Endodermal cell (in vitro differentiated cells): ENCODE results near the gene POU4F1. TPM values are rescaled to one million over a fixed set of nuclear protein-coding genes. Genes with fewer than 3 reads are reported as not detected.

Experiments
- DNase-seq: peaks from one replicate; pipeline ENCODE4 v3.0.0-alpha.2; 2017
- H3K27ac ChIP-seq: 2 replicates; pipeline ENCODE4 v1.5.1; 2013; ENCODE audit warnings: mild to moderate bottlenecking, low read depth, low read length, moderate library complexity
- H3K27me3 ChIP-seq: 2 replicates; pipeline ENCODE4 v1.6.1; 2013; ENCODE audit warnings: mild to moderate bottlenecking, low read length, moderate library complexity; ENCODE audit not compliant: insufficient read depth, control insufficient read depth, poor library complexity, severe bottlenecking
- H3K36me3 ChIP-seq: 2 replicates; pipeline ENCODE4 v1.7.0; 2013; ENCODE audit warnings: mild to moderate bottlenecking, low read length, moderate library complexity; ENCODE audit not compliant: control insufficient read depth, insufficient read depth
- H3K4me1 ChIP-seq: one replicate; pipeline ENCODE4 v1.7.0; 2013; ENCODE audit warnings: low read length; ENCODE audit not compliant: control insufficient read depth, insufficient read depth
- H3K4me3 ChIP-seq: 2 replicates; pipeline ENCODE4 v1.5.1; 2013; ENCODE audit warnings: mild to moderate bottlenecking, low read length, moderate library complexity
- H3K9ac ChIP-seq: 2 replicates; pipeline ENCODE4 v1.6.1; 2013; ENCODE audit warnings: mild to moderate bottlenecking, low read length, moderate library complexity; ENCODE audit not compliant: poor library complexity, severe bottlenecking; ENCODE audit errors: extremely low read depth
- H3K9me3 ChIP-seq: 2 replicates; pipeline ENCODE4 v1.6.1; 2013; ENCODE audit warnings: mild to moderate bottlenecking, low read length, moderate library complexity; ENCODE audit not compliant: control insufficient read depth
- H3K27ac Mint-ChIP-seq: 2 replicates; pipeline ENCODE4 v1.8.0; 2020; ENCODE audit warnings: mixed read lengths
- H3K27me3 Mint-ChIP-seq: 2 replicates; pipeline ENCODE4 v1.8.0; 2021; ENCODE audit warnings: mild to moderate bottlenecking, mixed read lengths; ENCODE audit not compliant: insufficient read depth
- H3K36me3 Mint-ChIP-seq: 2 replicates; pipeline ENCODE4 v1.8.0; 2020; ENCODE audit warnings: low read depth, mixed read lengths
- H3K4me1 Mint-ChIP-seq: 2 replicates; pipeline ENCODE4 v1.8.0; 2020; ENCODE audit warnings: mixed read lengths
- H3K4me3 Mint-ChIP-seq: 2 replicates; pipeline ENCODE4 v1.8.0; 2020; ENCODE audit warnings: mild to moderate bottlenecking, moderate library complexity, mixed read lengths
- H3K9me3 Mint-ChIP-seq: 2 replicates; pipeline ENCODE4 v1.8.0; 2020; ENCODE audit warnings: mild to moderate bottlenecking, mixed read lengths
- CTCF ChIP-seq: fragments of 200-600 bp; sonication (generic); conservative IDR thresholded peaks from 2 replicates; pipeline ENCODE4 v1.5.0; 2021; ENCODE audit warnings: antibody characterized with exemption, mild to moderate bottlenecking
- WGBS, 2 experiments: methylation state at CpG; one replicate each; pipeline versions ENCODE4 v1.1.5 to v1.1.7; 2013; ENCODE audit warnings: missing lambda C conversion rate in 2 of 2, mixed read lengths in 1 of 2; ENCODE audit not compliant: insufficient coverage in 1 of 2, insufficient read length in 1 of 2; 5-methylcytosine and 5-hydroxymethylcytosine counted together
- long read RNA-seq, 4 experiments: library from polyadenylated mRNA in 2 of 4; library from RNA in 1 of 4; library from capped mRNA in 1 of 4; stranded (forward) in 3 of 4; unstranded in 1 of 4; transcript quantifications; one replicate each; pipeline ENCODE4 v2.0.0, GENCODE V29; 2020 to 2021; ENCODE audit warnings: inconsistent platforms in 1 of 4
- polyA plus RNA-seq, 2 experiments: library from polyadenylated mRNA; stranded (reverse); fragments of 50-300 nt; gene quantifications; one replicate each; pipeline ENCODE4 v1.2.3, GENCODE V29; 2013
- total RNA-seq, 2 donors: library from RNA; stranded (reverse); fragmentation: NEBNext Ultra II Directional in 1 of 2; extraction: Animal tissue kit (Norgen Biotek cat#: 25700) in 1 of 2; gene quantifications; 2 replicates in 1 of 2; 3 replicates in 1 of 2; pipeline ENCODE4 v1.2.1, GENCODE V29; 2021

POU4F1 gene
- under 1 TPM; 0.11 to 0.15 TPM for total RNA-seq
- polyA plus RNA-seq (2013, experiment 1 of 2), result 11.4 TPM
- polyA plus RNA-seq (2013, experiment 2 of 2), result 8.4 TPM
- long read RNA-seq, experiment 1, partial matches to known transcripts, result 0 of 2 reads
- long read RNA-seq, experiment 1, other reads (novel, unspliced or antisense), result 2 of 2 reads
- long read RNA-seq, experiment 2, result 0 reads
- long read RNA-seq, experiment 3, result 0 reads
- long read RNA-seq, experiment 4, result 0 reads

- 1% methylated on average over 34 to 80 of the region's 80 CpGs for WGBS, 2 experiments
- Histone ChIP-seq H3K27me3 (peaks cover 97% of the 10 kb centered on the region), H3K9ac (no peak within 1 kb of the TSS), H3K4me3 (peak within 1 kb of the TSS; percentile 77), H3K27ac (no peak within 1 kb of the TSS), H3K9me3 (no peaks in the 10 kb centered on the region), H3K4me1 (peaks cover 1% of the 10 kb centered on the region), H3K36me3 (no peaks in the 10 kb centered on the region)
- Mint-ChIP-seq H3K27ac (no peak within 1 kb of the TSS), H3K4me3 (peak within 1 kb of the TSS; percentile 55), H3K36me3 (no peaks in the 10 kb centered on the region), H3K27me3 (peaks cover 96% of the 10 kb centered on the region), H3K9me3 (no peaks in the 10 kb centered on the region), H3K4me1 (peaks cover 17% of the 10 kb centered on the region)
- no peak for TF ChIP-seq CTCF
- peak; percentile 95 for DNase-seq
Measured at GRCh38 chr13:78603240-78603957, at the start of gene POU4F1. Gene POU4F1, minus strand, starts transcription at chr13:78603552. Its CDS starts 226 bp downstream, at chr13:78603326.

- 95 to 100% methylated on average over 1 of the region's 1 CpG for WGBS, 2 experiments
- H3K27me3 Mint-ChIP-seq, result peaks cover 27% of the 10 kb centered on the region
- no peak overlapping the region for H3K4me3 Mint-ChIP-seq
- no peaks in the 10 kb centered on the region for H3K9me3 Mint-ChIP-seq
- Histone ChIP-seq H3K36me3 (no peaks in the 10 kb centered on the region), H3K27ac (no peak overlapping the region), H3K9me3 (no peaks in the 10 kb centered on the region), H3K27me3 (no peaks in the 10 kb centered on the region), H3K4me1 (no peaks in the 10 kb centered on the region), H3K4me3 (no peak overlapping the region), H3K9ac (no peak overlapping the region)
- H3K36me3 Mint-ChIP-seq, result peaks cover 10% of the 10 kb centered on the region
- peaks cover 12% of the 10 kb centered on the region for H3K4me1 Mint-ChIP-seq
- no peak for DNase-seq
- no peak overlapping the region for H3K27ac Mint-ChIP-seq
- TF ChIP-seq CTCF, result no peak
Measured at GRCh38 chr13:78652651-78653050, 49.3 kb upstream of the POU4F1 start.

- Mint-ChIP-seq H3K36me3 (peaks cover 6% of the 10 kb centered on the region), H3K27ac (no peak overlapping the region), H3K27me3 (peaks cover 14% of the 10 kb centered on the region), H3K4me1 (peaks cover 25% of the 10 kb centered on the region), H3K4me3 (no peak overlapping the region), H3K9me3 (no peaks in the 10 kb centered on the region)
- Histone ChIP-seq H3K4me1 (no peaks in the 10 kb centered on the region), H3K36me3 (no peaks in the 10 kb centered on the region), H3K9me3 (peaks cover 4% of the 10 kb centered on the region), H3K9ac (no peak overlapping the region), H3K27ac (no peak overlapping the region), H3K4me3 (no peak overlapping the region), H3K27me3 (no peaks in the 10 kb centered on the region)
- WGBS, 2 experiments, result 98% methylated on average over 2 of the region's 2 CpGs; no CpG with 5 or more reads in 1 of the 2 experiments
- TF ChIP-seq CTCF, result no peak
- DNase-seq, result no peak
Measured at GRCh38 chr13:78650717-78651083, 47.3 kb upstream of the POU4F1 start.
